Left ventricle myocardium inferior (tissue), 1 donor: Measurements from ENCODE around the gene ELL2. TPM values are rescaled to one million over a fixed set of nuclear protein-coding genes. Genes with fewer than 3 reads are reported as not detected.

Source experiments
- DNase-seq: peaks from one replicate; pipeline ENCODE4 v3.0.0-alpha.2; 2020
- H3K27ac ChIP-seq: fragments of 200-600 bp; replicated peaks from 2 replicates; pipeline ENCODE4 v1.8.0; 2021
- H3K27me3 ChIP-seq: fragments of 200-600 bp; 2 replicates; pipeline ENCODE4 v1.8.0; 2021; ENCODE audit warnings: low read depth
- H3K36me3 ChIP-seq: fragments of 200-600 bp; 2 replicates; pipeline ENCODE4 v1.8.0; 2021
- H3K4me1 ChIP-seq: fragments of 200-600 bp; 2 replicates; pipeline ENCODE4 v1.8.0; 2021
- H3K4me3 ChIP-seq: fragments of 200-600 bp; 2 replicates; pipeline ENCODE4 v1.8.0; 2021; ENCODE audit warnings: mild to moderate bottlenecking, moderate library complexity
- H3K9me3 ChIP-seq: fragments of 200-600 bp; replicated peaks from 2 replicates; pipeline ENCODE4 v1.8.0; 2021
- CTCF ChIP-seq: fragments of 200-600 bp; IDR thresholded peaks from 2 replicates; pipeline ENCODE4 v1.8.0; 2021; ENCODE audit warnings: antibody characterized with exemption, mild to moderate bottlenecking, borderline replicate concordance
- intact Hi-C: fragments of 100-400 bp; cut with micrococcal nuclease; formaldehyde crosslinking; loops from one replicate; pipeline ENCODE4 v1.11.0; 2022
- total RNA-seq: library from RNA; stranded (reverse); fragmentation: NEBNext Ultra II Directional; extraction: Animal tissue kit (Norgen Biotek cat#: 25700); gene quantifications from one replicate; pipeline ENCODE4 v1.2.1, GENCODE V29; 2021
- donor health status: DM: no; HTN: yes; CAD: no; lungs with severe emphysema.

The ELL2 gene
- total RNA-seq, 1 donor from 2014 or later = 21.0 TPM

GRCh38 chr5:95901676-95902627 lies 59.7 kb downstream of the ELL2 start:
- Histone ChIP-seq H3K9me3 (no peaks in the 10 kb centered on the region), H3K36me3 (peaks cover 10% of the 10 kb centered on the region), H3K4me3 (no peak overlapping the region), H3K27me3 (no peaks in the 10 kb centered on the region), H3K27ac (no peak overlapping the region), H3K4me1 (peaks cover 35% of the 10 kb centered on the region)
- DNase-seq = no peak
- no peak for TF ChIP-seq CTCF
- intact Hi-C loops = no loop called here

- Histone ChIP-seq H3K27ac (peak overlapping the region; percentile 67), H3K36me3 (peaks cover 11% of the 10 kb centered on the region), H3K4me3 (no peak overlapping the region), H3K9me3 (no peaks in the 10 kb centered on the region), H3K27me3 (no peaks in the 10 kb centered on the region), H3K4me1 (peaks cover 43% of the 10 kb centered on the region)
- DNase-seq = no peak
- TF ChIP-seq CTCF = no peak
- intact Hi-C loops = no loop called here
These were observed 61.2 kb downstream of the ELL2 start for GRCh38 chr5:95900383-95900958.

GRCh38 chr5:95899829-95900228 lies 61.8 kb downstream of the ELL2 start:
- Histone ChIP-seq H3K27ac (peak overlapping the region; percentile 67), H3K9me3 (no peaks in the 10 kb centered on the region), H3K4me1 (peaks cover 48% of the 10 kb centered on the region), H3K27me3 (no peaks in the 10 kb centered on the region), H3K4me3 (no peak overlapping the region), H3K36me3 (peaks cover 16% of the 10 kb centered on the region)
- intact Hi-C loops = no loop called here
- DNase-seq = no peak
- no peak for TF ChIP-seq CTCF

- no peak for TF ChIP-seq CTCF
- no peaks in the 10 kb centered on the region for H3K27me3 ChIP-seq
- peaks cover 48% of the 10 kb centered on the region for H3K4me1 ChIP-seq
- peak overlapping the region; percentile 67 for H3K27ac ChIP-seq
- no peaks in the 10 kb centered on the region for H3K9me3 ChIP-seq
- intact Hi-C loops = no loop called here
- DNase-seq = no peak
- peaks cover 24% of the 10 kb centered on the region for H3K36me3 ChIP-seq
- H3K4me3 ChIP-seq = no peak overlapping the region
These were observed 62.6 kb downstream of the ELL2 start for GRCh38 chr5:95899006-95899405.

- H3K9me3 ChIP-seq = no peaks in the 10 kb centered on the region
- H3K27me3 ChIP-seq = no peaks in the 10 kb centered on the region
- DNase-seq = peak; percentile 18
- peaks cover 50% of the 10 kb centered on the region for H3K36me3 ChIP-seq
- H3K4me3 ChIP-seq = no peak overlapping the region
- no peak for TF ChIP-seq CTCF
- H3K27ac ChIP-seq = peak overlapping the region; percentile 24
- peaks cover 48% of the 10 kb centered on the region for H3K4me1 ChIP-seq
- intact Hi-C loops = no loop called here
These were observed 65.9 kb downstream of the ELL2 start for GRCh38 chr5:95895771-95896170.
